Muscle of leg (tissue), 11 donors: ENCODE data around the gene NTSR1. TPM values are rescaled to one million over a fixed set of nuclear protein-coding genes. Genes with fewer than 3 reads are reported as not detected.

Experiments used
- DNase-seq: peaks from one replicate; pipeline ENCODE4 v3.0.0; 2013
- H3K27ac ChIP-seq: one replicate; pipeline ENCODE4 v1.5.1; 2013; ENCODE audit warnings: mild to moderate bottlenecking, low read length, control low read depth
- H3K27me3 ChIP-seq: one replicate; pipeline ENCODE4 v1.6.1; 2013; ENCODE audit warnings: low read length; ENCODE audit not compliant: control insufficient read depth, insufficient read depth
- H3K36me3 ChIP-seq: one replicate; pipeline ENCODE4 v1.6.1; 2013; ENCODE audit warnings: low read length; ENCODE audit not compliant: control insufficient read depth, insufficient read depth
- H3K4me1 ChIP-seq: one replicate; pipeline ENCODE4 v1.6.1; 2013; ENCODE audit warnings: low read length; ENCODE audit not compliant: control insufficient read depth, insufficient read depth
- H3K4me3 ChIP-seq: one replicate; pipeline ENCODE4 v1.5.1; 2013; ENCODE audit warnings: low read length, control low read depth
- H3K9me3 ChIP-seq: replicated peaks from 2 replicates; pipeline ENCODE4 v1.6.1; 2013; ENCODE audit warnings: low read depth, low read length; ENCODE audit not compliant: control insufficient read depth
- WGBS: methylation state at CpG from one replicate; pipeline ENCODE4 v1.1.5; 2013; ENCODE audit warnings: missing lambda C conversion rate; ENCODE audit not compliant: insufficient coverage; 5-methylcytosine and 5-hydroxymethylcytosine counted together
- polyA plus RNA-seq, 8 donors: library from polyadenylated mRNA; unstranded; fragments of 120-200 nt; gene quantifications; one replicate each; pipeline versions ENCODE4 v1.2.1 to v1.2.3, GENCODE V29; 2013; ENCODE audit warnings: inconsistent platforms in 1 of 8, low replicate concordance in 1 of 8; ENCODE audit not compliant: insufficient read length in 8 of 8, insufficient read depth in 1 of 8
- total RNA-seq: library from RNA; stranded (reverse); fragments of 120-200 nt; gene quantifications from one replicate; pipeline ENCODE4 v1.2.4, GENCODE V29; 2013

The NTSR1 gene
- total and polyA plus RNA-seq, 9 donors, result 0.04 to 0.27 (median 0.18) TPM

DNA sequence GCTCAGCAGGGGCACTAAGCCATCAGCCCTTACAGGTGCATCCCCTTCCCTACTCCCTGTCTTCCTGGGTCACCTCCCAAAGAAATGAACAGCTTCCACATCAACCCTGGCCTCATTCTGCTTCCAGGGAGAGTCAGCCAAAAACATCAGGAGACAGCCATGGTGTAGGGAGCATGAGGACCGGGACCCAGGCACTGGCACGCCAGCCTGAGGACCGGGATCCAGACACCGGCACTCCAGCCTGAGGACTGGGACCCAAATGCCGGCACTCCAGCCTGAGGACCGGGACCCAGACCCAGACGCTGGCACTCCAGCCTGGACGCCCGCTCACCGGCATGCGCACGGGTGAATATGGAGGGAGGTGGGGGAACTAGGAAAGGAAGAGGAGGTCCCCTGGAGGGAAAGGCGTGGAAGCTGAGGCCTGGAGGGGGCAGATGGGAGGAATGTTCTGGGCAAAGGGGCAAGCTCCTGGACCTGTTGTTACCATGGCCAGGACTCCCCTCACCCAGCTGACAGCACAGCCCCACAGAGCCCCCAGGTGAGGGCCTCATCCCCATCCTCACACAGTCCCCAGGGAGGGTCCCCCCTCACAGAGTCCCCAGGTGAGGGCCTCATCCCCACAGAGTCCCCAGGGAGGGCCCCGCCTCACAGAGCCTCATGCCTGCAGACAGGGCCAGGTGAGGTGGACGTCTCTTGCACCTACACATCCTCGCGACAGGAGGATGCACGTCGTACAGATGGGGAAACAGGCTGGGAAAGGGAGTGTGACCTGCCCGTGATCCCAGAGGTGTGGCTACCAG lies 61.7 kb downstream of the NTSR1 start:
- Histone ChIP-seq H3K4me3 (no peak overlapping the region), H3K36me3 (no peaks in the 10 kb centered on the region), H3K27ac (no peak overlapping the region), H3K4me1 (peaks cover 64% of the 10 kb centered on the region), H3K27me3 (peaks cover 23% of the 10 kb centered on the region), H3K9me3 (no peaks in the 10 kb centered on the region)
- WGBS, result 87% methylated on average over 19 of the region's 20 CpGs
- no peak for DNase-seq

DNA sequence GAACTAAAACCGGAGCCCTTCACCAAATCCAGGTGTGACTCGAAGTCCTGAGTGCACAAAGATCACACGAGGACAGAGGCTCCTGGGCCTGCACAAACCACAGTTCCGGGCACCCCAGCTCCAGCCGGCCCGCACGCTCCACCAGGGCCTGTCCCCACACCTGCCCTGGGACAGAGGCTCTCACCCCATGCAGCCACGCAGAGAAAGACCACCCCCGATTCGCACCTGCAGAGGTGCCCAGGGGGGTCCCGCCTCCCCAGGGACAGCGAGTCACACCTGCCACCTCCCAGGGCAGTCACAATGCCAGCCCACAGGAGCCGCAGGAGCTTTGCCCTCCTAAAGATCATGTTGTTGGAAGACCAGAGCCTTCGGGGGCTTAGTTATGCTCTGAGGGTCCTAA lies 62.3 kb downstream of the NTSR1 start:
- H3K4me1 ChIP-seq, result peaks cover 64% of the 10 kb centered on the region
- H3K9me3 ChIP-seq, result no peaks in the 10 kb centered on the region
- H3K27me3 ChIP-seq, result peaks cover 22% of the 10 kb centered on the region
- no peak overlapping the region for H3K27ac ChIP-seq
- no peak overlapping the region for H3K4me3 ChIP-seq
- WGBS, result 76% methylated on average over 13 of the region's 14 CpGs
- H3K36me3 ChIP-seq, result no peaks in the 10 kb centered on the region
- no peak for DNase-seq

DNA sequence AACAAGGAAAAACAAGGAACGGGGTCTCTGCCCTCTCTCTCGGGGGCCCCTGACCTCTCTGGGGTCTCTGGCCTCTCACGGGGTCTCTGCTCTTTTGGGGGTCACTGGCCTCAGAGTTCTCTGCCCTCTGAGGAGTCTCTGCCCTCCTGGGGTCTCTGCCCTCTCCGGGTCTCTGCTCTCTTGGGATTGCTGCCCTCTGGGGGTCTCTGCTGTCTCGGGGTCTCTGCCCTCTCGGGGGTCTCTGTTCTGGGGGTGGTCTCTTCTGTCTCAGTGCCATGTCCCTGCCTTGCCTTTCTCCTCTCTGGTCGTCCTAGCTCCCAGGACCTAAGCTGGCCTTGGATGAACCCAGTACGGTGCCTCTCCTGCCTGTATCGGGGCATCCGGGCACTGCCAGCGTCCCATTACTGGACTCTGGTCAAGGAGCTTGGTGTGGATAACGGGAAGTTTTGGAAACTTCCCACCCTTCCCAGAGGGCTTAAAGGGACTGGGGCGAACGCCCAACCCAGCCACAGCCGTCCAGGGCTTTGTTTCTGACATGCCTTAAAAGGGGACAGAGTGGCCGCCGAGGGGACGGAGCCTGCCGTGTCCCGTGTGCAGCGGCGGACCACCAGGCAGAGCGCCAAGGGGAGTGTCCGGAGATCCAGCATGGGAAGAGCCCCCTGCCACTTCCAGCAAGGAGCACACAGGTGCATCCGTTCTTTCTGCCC lies 62.9 kb downstream of the NTSR1 start:
- Histone ChIP-seq H3K36me3 (no peaks in the 10 kb centered on the region), H3K4me3 (no peak overlapping the region), H3K27ac (peak overlapping the region; percentile 83), H3K27me3 (peaks cover 20% of the 10 kb centered on the region), H3K4me1 (peaks cover 69% of the 10 kb centered on the region), H3K9me3 (no peaks in the 10 kb centered on the region)
- no peak for DNase-seq
- WGBS, result 56% methylated on average over 16 of the region's 25 CpGs

DNA sequence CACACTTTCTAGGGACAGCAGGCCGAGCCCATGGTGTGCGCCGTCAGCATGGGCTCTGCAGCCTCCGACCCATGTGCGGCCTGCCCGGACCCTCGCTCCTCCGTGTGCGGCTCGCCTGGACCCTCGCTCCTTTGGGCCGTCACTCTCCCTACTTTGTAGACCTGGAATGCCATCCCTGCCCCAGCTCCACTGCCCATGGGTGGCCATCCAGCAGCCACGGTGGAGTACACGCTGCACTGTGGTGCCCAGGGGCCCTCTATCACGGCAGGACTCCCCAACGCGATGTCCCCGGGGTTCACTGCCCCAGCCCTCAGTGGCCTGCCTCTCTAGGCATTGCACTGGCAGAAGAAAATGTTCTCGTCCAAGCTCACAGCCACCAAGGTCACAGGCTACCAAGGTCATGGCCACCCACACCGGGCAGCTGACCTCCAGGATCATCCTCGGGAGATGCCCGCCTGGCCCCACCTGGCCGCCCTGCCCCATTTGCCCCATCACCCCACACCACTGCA lies 63.5 kb downstream of the NTSR1 start:
- H3K27me3 ChIP-seq, result peaks cover 20% of the 10 kb centered on the region
- WGBS, result 91% methylated on average over 21 of the region's 23 CpGs
- no peaks in the 10 kb centered on the region for H3K9me3 ChIP-seq
- H3K27ac ChIP-seq, result peak overlapping the region; percentile 83
- DNase-seq, result no peak
- peaks cover 70% of the 10 kb centered on the region for H3K4me1 ChIP-seq
- H3K4me3 ChIP-seq, result no peak overlapping the region
- no peaks in the 10 kb centered on the region for H3K36me3 ChIP-seq

DNA sequence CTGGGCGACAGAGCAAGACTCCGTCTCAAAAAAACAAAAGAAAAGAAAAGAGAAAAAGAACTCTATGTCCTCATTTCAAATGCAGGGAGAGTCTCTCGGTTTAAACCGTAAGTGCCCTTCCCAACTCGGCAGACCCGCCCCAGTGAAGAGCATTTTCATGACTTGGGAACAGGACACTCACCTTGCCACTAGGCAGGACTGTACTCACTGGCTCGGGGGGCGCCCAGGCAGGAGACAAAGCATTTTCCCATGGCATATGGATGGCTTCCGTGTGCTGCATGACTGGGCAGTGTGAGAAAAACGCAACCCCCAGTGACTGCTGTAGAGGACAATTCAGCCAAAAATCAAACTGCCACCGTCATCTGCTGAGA lies 64.0 kb downstream of the NTSR1 start:
- 54% methylated on average over 9 of the region's 11 CpGs for WGBS
- H3K27me3 ChIP-seq, result peaks cover 20% of the 10 kb centered on the region
- DNase-seq, result no peak
- peaks cover 75% of the 10 kb centered on the region for H3K4me1 ChIP-seq
- no peak overlapping the region for H3K4me3 ChIP-seq
- H3K27ac ChIP-seq, result peak overlapping the region; percentile 83
- H3K9me3 ChIP-seq, result no peaks in the 10 kb centered on the region
- H3K36me3 ChIP-seq, result no peaks in the 10 kb centered on the region

DNA sequence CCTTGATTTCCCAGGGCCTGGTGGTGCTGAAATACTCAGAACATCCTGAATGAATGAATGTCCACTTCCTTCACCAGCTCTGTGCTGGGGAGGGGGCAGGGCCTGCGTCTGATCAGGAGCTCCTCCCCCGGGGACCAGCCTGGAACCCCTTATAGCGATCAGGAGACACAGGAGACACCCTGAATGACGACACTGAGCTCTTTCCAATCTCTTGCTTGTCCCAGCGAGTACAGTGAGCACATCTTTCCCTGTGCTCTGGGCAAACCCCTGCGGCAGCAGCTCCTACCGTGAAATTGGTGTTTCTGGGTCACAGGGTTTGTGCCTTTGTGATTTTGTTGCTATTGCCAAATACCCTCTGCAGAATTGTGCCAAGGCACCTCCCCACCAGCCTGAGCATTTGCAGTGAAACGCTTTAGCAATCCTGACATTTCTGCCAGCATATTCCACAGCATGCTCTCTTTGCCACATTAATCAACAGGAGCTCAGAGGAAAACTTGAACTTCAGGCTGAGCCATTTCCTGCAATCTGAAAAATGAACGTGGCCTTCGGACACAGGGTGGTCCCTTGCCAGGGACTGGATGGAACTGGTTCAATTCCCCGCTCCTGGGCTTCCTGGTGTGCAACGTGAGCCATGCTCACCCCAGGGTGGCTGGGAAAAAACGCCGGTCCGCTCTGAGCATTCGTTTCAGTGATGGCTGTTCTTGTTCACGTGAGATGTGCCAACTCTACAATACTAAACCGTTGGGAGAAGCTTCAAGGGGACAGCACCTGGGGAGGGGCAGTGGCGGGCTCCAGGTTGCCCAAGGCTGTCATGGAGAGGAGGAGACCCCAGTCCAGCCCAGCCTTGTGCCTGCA lies 64.6 kb downstream of the NTSR1 start:
- Histone ChIP-seq H3K27ac (peak overlapping the region; percentile 83), H3K36me3 (no peaks in the 10 kb centered on the region), H3K4me3 (no peak overlapping the region), H3K9me3 (no peaks in the 10 kb centered on the region), H3K4me1 (peaks cover 74% of the 10 kb centered on the region), H3K27me3 (peaks cover 20% of the 10 kb centered on the region)
- DNase-seq, result peak; percentile 84
- 36% methylated on average over 10 of the region's 19 CpGs for WGBS

DNA sequence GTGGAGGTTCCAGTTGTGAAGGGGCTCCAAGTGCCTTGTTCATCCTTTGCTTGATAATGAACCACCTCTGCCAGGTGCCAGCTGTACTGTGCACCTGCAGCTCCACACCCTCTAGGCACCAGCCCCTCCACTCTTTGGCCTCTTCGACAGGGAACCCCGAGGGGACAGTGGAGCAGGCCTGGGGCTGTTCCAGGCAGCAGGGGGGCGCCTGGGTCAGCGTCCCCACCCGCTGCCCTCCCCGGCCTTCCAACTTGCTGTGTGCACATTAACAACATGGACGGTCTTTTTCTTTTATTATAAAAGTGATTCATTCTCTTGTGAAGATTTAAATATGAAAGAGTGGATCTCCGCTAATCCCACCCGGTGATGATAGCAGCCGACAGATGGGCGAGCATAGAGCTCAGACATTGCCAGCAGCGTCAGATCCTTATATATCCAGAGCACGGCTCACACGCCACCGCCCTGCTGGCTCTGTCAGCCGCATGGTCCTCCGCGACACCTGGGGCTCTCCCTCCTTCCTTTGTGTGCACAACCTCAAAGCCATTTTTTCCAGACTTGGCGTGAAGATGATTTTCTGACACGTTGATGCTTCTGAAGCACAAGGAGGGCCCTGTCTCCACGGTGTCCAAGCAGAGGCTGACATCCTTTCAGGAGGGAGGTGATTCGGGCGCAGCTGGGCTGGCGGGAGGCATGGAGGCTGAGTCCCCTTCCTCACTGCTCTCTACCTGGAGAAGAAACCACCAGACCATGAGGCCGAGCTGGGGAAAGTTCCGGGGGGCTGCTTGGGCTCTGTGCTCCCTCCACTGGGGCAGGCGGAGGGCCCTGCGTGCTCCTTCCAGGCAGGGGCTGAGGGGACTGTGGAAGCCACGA lies 65.4 kb downstream of the NTSR1 start:
- Histone ChIP-seq H3K27me3 (peaks cover 17% of the 10 kb centered on the region), H3K9me3 (no peaks in the 10 kb centered on the region), H3K4me3 (no peak overlapping the region), H3K36me3 (no peaks in the 10 kb centered on the region), H3K27ac (peak overlapping the region; percentile 57), H3K4me1 (peaks cover 66% of the 10 kb centered on the region)
- WGBS, result 55% methylated on average over 17 of the region's 29 CpGs
- peak; percentile 54 for DNase-seq

DNA sequence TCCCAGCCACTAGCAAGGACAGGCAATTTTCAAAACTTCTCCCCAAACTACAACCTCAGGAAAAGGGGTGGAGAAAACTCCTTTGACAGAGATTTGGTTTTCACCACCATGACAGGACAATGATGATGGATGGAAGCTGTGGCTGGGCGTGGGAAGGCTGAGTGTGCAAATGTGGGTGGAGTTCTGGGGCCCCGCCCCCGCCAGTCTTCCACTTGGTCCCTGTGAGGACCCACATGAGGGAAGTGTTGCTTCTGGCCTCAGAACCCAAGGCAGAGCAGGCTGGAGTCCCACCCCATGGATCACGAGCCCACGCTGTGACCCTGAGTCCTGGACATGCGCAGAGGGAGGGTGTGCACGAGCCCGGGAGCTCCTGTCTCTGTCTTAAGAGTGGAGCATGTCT lies 66.1 kb downstream of the NTSR1 start:
- peak overlapping the region; percentile 57 for H3K27ac ChIP-seq
- peaks cover 63% of the 10 kb centered on the region for H3K4me1 ChIP-seq

DNA sequence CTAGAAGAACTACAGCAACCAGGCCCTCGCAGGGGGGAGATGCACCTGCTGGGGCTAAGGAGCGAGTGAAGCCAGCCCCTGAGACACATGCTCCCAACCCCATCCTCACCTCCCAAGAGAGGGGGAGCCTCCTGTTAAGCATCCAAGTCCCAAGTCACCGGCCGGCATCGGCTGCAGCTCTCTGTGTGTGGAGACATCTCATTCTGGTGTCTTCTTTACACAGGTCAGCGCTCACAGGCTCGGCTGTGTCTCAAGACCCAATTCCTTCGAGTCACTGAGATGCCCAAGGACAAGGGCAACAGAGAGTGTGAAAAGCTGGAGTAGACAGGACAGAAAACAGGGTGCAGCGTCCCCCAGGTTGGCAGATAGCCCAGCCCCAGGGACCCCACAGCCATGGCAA lies 66.6 kb downstream of the NTSR1 start:
- WGBS, result 86% methylated on average over 8 of the region's 9 CpGs
- H3K9me3 ChIP-seq, result no peaks in the 10 kb centered on the region
- no peak for DNase-seq
- H3K27me3 ChIP-seq, result peaks cover 17% of the 10 kb centered on the region
- H3K4me3 ChIP-seq, result no peak overlapping the region
- no peak overlapping the region for H3K27ac ChIP-seq
- H3K4me1 ChIP-seq, result peaks cover 63% of the 10 kb centered on the region
- no peaks in the 10 kb centered on the region for H3K36me3 ChIP-seq

More for the DNA sequence above, 66.1 kb downstream of the NTSR1 start:
- Histone ChIP-seq H3K36me3 (no peaks in the 10 kb centered on the region), H3K27me3 (peaks cover 17% of the 10 kb centered on the region), H3K4me3 (no peak overlapping the region), H3K9me3 (no peaks in the 10 kb centered on the region)
- WGBS, result 68% methylated on average over 8 of the region's 8 CpGs
- DNase-seq, result no peak
